Measurements from ENCODE around the gene CLDN4. TPM values are rescaled to one million over a fixed set of nuclear protein-coding genes. Genes with fewer than 3 reads are reported as not detected.
"Not testable (repeated sequence)": the region's sequence is repeated elsewhere in the genome, so short reads cannot be mapped to it uniquely, and the experiment has no call there.

Gene CLDN4
- under 1 TPM; 0.16 to 0.29 TPM for total RNA-seq

- ChIA-PET CTCF (no interaction called here), POLR2A (no interaction called here)
- no peak for ATAC-seq
- H3K4me1 Mint-ChIP-seq (ENCODE audit: low read depth), result peaks cover 26% of the 10 kb centered on the region
- no peak for DNase-seq
- no peaks in the 10 kb centered on the region for H3K36me3 Mint-ChIP-seq (ENCODE audit: low read depth)
- no peaks in the 10 kb centered on the region for H3K9me3 Mint-ChIP-seq (ENCODE audit: insufficient read depth)
- peaks cover 14% of the 10 kb centered on the region for H3K27me3 Mint-ChIP-seq (ENCODE audit: low read depth)
- no peak within 1 kb of the TSS for H3K4me3 Mint-ChIP-seq
- H3K27ac Mint-ChIP-seq, result no peak within 1 kb of the TSS
Observed at GRCh38 chr7:73830681-73831583, at the start of gene CLDN4. Gene CLDN4, plus strand, starts transcription at chr7:73830996. Its CDS starts 206 bp downstream, at chr7:73831202.

DNA sequence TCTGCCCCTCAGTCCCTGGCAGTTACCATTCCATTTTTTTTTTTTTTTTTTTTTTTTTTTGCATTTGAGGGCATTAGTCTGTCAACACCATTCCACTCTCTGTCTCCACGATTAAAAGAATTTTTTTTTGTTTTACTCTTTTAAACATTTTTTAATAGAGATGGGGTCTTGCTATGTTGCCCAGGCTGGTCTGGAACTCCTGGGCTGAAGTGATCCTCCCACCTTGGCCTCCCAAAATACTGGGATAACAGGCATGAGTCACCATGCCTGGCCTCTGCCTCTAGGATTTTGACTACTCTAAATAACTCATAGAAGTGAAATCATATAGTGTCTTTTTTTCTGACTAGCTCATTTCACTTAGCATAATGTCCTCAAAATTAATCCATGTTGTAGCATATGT lies 44.2 kb upstream of the CLDN4 start:
- no peaks in the 10 kb centered on the region for H3K9me3 Mint-ChIP-seq (ENCODE audit: insufficient read depth)
- ATAC-seq (no peak), DNase-seq (no peak)
- no peak overlapping the region for H3K27ac Mint-ChIP-seq
- CTCF ChIA-PET, result no interaction called here
- no peaks in the 10 kb centered on the region for H3K4me1 Mint-ChIP-seq (ENCODE audit: low read depth)
- H3K36me3 Mint-ChIP-seq (ENCODE audit: low read depth), result no peaks in the 10 kb centered on the region
- H3K4me3 Mint-ChIP-seq, result no peak overlapping the region
- peaks cover 3% of the 10 kb centered on the region for H3K27me3 Mint-ChIP-seq (ENCODE audit: low read depth)
- POLR2A ChIA-PET, result interaction anchor here (0.6 to 0.7 kb wide), 3 partner anchors 32 to 301 kb away, joined by 3 read pairs; no protein-coding TSS in a partner anchor

GRCh38 chr7:73787786-73788048 lies 43.1 kb upstream of the CLDN4 start:
- H3K4me1 Mint-ChIP-seq (ENCODE audit: low read depth); H3K36me3 Mint-ChIP-seq (ENCODE audit: low read depth); ATAC-seq; H3K9me3 Mint-ChIP-seq (ENCODE audit: insufficient read depth); CTCF ChIA-PET; H3K27me3 Mint-ChIP-seq (ENCODE audit: low read depth); H3K27ac Mint-ChIP-seq; POLR2A ChIA-PET; DNase-seq; H3K4me3 Mint-ChIP-seq: not testable (repeated sequence)

DNA sequence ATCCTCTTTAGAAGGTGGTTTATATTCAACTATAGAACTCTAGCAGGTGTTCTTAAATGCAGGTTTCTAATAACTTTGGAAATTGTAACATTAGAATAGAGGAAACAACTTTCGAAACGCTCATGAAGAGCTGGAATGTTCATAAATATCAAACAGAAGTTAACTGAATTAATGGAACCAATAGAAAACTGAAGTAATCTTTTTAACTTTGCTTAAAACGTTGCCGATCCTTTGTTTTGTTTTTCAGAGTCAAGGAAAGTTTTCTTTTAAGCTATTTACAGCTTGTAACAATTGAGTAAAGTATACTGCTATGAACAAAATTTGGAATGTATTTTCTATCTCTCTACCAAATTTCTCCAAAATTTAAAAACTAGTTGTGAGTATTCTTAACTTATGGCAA lies 41.7 kb upstream of the CLDN4 start:
- no peak overlapping the region for H3K27ac Mint-ChIP-seq
- H3K4me3 Mint-ChIP-seq, result no peak overlapping the region
- H3K4me1 Mint-ChIP-seq (ENCODE audit: low read depth), result peaks cover 3% of the 10 kb centered on the region
- no peaks in the 10 kb centered on the region for H3K9me3 Mint-ChIP-seq (ENCODE audit: insufficient read depth)
- no peak for ATAC-seq
- H3K36me3 Mint-ChIP-seq (ENCODE audit: low read depth), result no peaks in the 10 kb centered on the region
- no peak for DNase-seq
- CTCF ChIA-PET, result no interaction called here
- peaks cover under 1% of the 10 kb centered on the region for H3K27me3 Mint-ChIP-seq (ENCODE audit: low read depth)
- POLR2A ChIA-PET, result no interaction called here

DNA sequence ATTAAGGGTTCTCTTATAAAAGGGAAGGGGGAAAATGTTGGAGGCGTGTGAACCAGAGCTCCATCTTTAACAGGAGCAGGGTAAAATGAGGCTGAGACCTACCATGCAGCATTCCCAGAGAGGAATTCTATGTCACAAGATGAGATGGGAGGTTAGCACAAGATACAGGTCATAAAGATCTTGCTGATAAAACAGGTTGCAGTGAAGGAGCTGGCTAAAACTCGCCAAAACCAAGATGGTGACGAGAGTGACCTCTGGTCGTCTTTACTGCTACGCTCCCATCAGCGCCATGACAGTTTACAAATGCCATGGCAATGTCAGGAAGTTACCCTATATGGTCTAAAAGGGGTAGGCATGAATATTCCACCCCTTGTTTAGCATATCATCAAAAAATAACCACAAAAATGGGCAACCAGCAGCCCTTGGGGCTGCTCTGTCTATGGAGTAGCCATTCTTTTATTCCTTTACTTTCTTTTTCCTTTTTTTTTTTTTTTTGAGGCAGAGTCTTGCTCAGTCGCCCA lies 39.6 kb upstream of the CLDN4 start:
- H3K36me3 Mint-ChIP-seq (ENCODE audit: low read depth); H3K4me3 Mint-ChIP-seq; CTCF ChIA-PET; H3K27me3 Mint-ChIP-seq (ENCODE audit: low read depth); H3K27ac Mint-ChIP-seq; ATAC-seq; H3K9me3 Mint-ChIP-seq (ENCODE audit: insufficient read depth); H3K4me1 Mint-ChIP-seq (ENCODE audit: low read depth); DNase-seq; POLR2A ChIA-PET: not testable (repeated sequence)

GRCh38 chr7:73795188-73795587 lies 35.6 kb upstream of the CLDN4 start:
- H3K4me1 Mint-ChIP-seq (ENCODE audit: low read depth); H3K36me3 Mint-ChIP-seq (ENCODE audit: low read depth); CTCF ChIA-PET; H3K4me3 Mint-ChIP-seq; ATAC-seq; DNase-seq; H3K9me3 Mint-ChIP-seq (ENCODE audit: insufficient read depth); H3K27ac Mint-ChIP-seq; POLR2A ChIA-PET; H3K27me3 Mint-ChIP-seq (ENCODE audit: low read depth): not testable (repeated sequence)

DNA sequence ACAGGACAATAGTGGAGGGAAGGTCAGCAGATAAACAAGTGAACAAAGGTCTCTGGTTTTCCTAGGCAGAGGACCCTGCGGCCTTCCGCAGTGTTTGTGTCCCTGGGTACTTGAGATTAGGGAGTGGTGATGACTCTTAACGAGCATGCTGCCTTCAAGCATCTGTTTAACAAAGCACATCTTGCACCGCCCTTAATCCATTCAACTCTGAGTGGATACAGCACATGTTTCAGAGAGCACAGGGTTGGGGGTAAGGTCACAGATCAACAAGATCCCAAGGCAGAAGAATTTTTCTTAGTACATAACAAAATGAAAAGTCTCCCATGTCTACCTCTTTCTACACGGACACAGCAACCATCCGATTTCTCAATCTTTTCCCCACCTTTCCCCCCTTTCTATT lies 34.1 kb upstream of the CLDN4 start:
- H3K27me3 Mint-ChIP-seq (ENCODE audit: low read depth); POLR2A ChIA-PET; H3K9me3 Mint-ChIP-seq (ENCODE audit: insufficient read depth); H3K4me3 Mint-ChIP-seq; CTCF ChIA-PET; H3K4me1 Mint-ChIP-seq (ENCODE audit: low read depth); H3K36me3 Mint-ChIP-seq (ENCODE audit: low read depth); ATAC-seq; H3K27ac Mint-ChIP-seq; DNase-seq: not testable (repeated sequence)

- H3K9me3 Mint-ChIP-seq (ENCODE audit: insufficient read depth); H3K27me3 Mint-ChIP-seq (ENCODE audit: low read depth); H3K27ac Mint-ChIP-seq; H3K36me3 Mint-ChIP-seq (ENCODE audit: low read depth); H3K4me3 Mint-ChIP-seq; ATAC-seq; DNase-seq; POLR2A ChIA-PET; H3K4me1 Mint-ChIP-seq (ENCODE audit: low read depth); CTCF ChIA-PET: not testable (repeated sequence)
Observed at GRCh38 chr7:73797176-73797575, 33.6 kb upstream of the CLDN4 start.

- H3K4me3 Mint-ChIP-seq, result no peak overlapping the region
- ChIA-PET CTCF (no interaction called here), POLR2A (no interaction called here)
Observed at GRCh38 chr7:73799282-73800141, 31.3 kb upstream of the CLDN4 start.

DNA sequence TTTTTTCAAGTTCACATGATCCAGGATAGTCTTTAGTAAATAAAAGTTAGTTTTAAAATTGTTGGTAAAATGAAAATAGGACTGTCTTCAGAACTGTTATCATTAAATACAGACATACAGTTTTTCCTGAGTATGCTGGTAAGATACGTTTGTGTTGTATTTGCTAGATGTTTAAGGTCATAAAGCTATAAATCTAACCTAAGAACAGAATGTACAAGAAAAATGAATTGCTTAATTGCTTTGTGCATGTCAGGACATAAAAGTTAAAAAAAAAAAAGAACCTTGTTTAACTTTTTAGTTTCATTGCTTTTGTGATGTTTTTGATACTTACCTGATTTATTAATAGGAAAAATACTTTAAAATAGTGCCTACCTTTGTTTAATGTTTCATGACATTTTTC lies 29.2 kb upstream of the CLDN4 start:
- Mint-ChIP-seq H3K36me3 (ENCODE audit: low read depth) (no peaks in the 10 kb centered on the region), H3K27ac (no peak overlapping the region), H3K4me1 (ENCODE audit: low read depth) (no peaks in the 10 kb centered on the region), H3K27me3 (ENCODE audit: low read depth) (peaks cover 7% of the 10 kb centered on the region), H3K4me3 (no peak overlapping the region), H3K9me3 (ENCODE audit: insufficient read depth) (no peaks in the 10 kb centered on the region)
- DNase-seq (no peak), ATAC-seq (no peak)
- POLR2A ChIA-PET, result no interaction called here
- CTCF ChIA-PET, result interaction anchor here (1.1 kb wide), 1 partner anchor 10 kb away, joined by 3 read pairs; no protein-coding TSS in a partner anchor

More at GRCh38 chr7:73799282-73800141, 31.3 kb upstream of the CLDN4 start:
- Mint-ChIP-seq H3K9me3 (ENCODE audit: insufficient read depth) (no peaks in the 10 kb centered on the region), H3K4me1 (ENCODE audit: low read depth) (no peaks in the 10 kb centered on the region), H3K27me3 (ENCODE audit: low read depth) (peaks cover 5% of the 10 kb centered on the region), H3K36me3 (ENCODE audit: low read depth) (no peaks in the 10 kb centered on the region), H3K27ac (no peak overlapping the region)
- no peak for ATAC-seq
- DNase-seq, result no peak

GRCh38 chr7:73802459-73802858 lies 28.3 kb upstream of the CLDN4 start:
- no peaks in the 10 kb centered on the region for H3K9me3 Mint-ChIP-seq (ENCODE audit: insufficient read depth)
- H3K4me3 Mint-ChIP-seq, result no peak overlapping the region
- CTCF ChIA-PET, result no interaction called here

DNA sequence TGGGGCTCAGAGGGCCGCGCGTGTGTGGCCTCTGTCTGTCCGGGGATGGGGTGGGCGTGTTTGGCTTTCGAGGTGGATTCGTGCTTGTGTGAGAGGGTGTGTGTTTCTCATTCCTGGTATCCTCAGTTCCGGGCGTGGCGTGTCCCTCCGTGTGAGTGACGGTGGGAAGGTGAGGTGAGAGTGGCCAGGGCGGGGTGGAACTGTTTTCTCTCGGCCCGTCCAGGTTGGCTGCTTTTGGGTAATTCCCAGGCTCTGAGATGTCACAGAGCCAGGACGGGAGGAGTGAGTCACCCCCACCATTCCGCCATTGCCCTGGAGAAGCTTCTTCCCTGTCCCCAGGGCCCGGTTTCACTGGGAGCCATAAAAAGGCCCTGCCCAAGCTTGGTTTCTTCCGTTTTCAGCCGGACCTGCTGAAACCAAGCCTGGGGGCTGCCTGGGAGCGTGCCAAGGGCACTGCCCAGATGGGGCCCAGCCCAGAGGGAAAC lies 21.3 kb upstream of the CLDN4 start:
- POLR2A ChIA-PET, result no interaction called here

More at GRCh38 chr7:73802459-73802858, 28.3 kb upstream of the CLDN4 start:
- POLR2A ChIA-PET, result no interaction called here
- no peak for ATAC-seq
- Mint-ChIP-seq H3K27me3 (ENCODE audit: low read depth) (peaks cover 7% of the 10 kb centered on the region), H3K27ac (no peak overlapping the region), H3K36me3 (ENCODE audit: low read depth) (no peaks in the 10 kb centered on the region), H3K4me1 (ENCODE audit: low read depth) (no peaks in the 10 kb centered on the region)
- DNase-seq, result no peak

More for the DNA sequence above, 21.3 kb upstream of the CLDN4 start:
- ATAC-seq (no peak), DNase-seq (no peak)
- Mint-ChIP-seq H3K9me3 (ENCODE audit: insufficient read depth) (no peaks in the 10 kb centered on the region), H3K36me3 (ENCODE audit: low read depth) (no peaks in the 10 kb centered on the region), H3K27ac (no peak overlapping the region), H3K27me3 (ENCODE audit: low read depth) (peaks cover 2% of the 10 kb centered on the region), H3K4me1 (ENCODE audit: low read depth) (no peaks in the 10 kb centered on the region), H3K4me3 (no peak overlapping the region)
- CTCF ChIA-PET, result no interaction called here

Measured in activated CD8-positive, alpha-beta T cell treated with anti-CD3 and anti-CD28 coated beads, Interleukin-2, amount 10 ng/mL, durations not matched to agents 7 days and 5 days (primary cell).